ENCODE results near the gene IGSF3. TPM values are rescaled to one million over a fixed set of nuclear protein-coding genes. Genes with fewer than 3 reads are reported as not detected.

Gene IGSF3
- total RNA-seq, 2 donors from 2014 or later = 14.9 to 17.6 TPM

DNA sequence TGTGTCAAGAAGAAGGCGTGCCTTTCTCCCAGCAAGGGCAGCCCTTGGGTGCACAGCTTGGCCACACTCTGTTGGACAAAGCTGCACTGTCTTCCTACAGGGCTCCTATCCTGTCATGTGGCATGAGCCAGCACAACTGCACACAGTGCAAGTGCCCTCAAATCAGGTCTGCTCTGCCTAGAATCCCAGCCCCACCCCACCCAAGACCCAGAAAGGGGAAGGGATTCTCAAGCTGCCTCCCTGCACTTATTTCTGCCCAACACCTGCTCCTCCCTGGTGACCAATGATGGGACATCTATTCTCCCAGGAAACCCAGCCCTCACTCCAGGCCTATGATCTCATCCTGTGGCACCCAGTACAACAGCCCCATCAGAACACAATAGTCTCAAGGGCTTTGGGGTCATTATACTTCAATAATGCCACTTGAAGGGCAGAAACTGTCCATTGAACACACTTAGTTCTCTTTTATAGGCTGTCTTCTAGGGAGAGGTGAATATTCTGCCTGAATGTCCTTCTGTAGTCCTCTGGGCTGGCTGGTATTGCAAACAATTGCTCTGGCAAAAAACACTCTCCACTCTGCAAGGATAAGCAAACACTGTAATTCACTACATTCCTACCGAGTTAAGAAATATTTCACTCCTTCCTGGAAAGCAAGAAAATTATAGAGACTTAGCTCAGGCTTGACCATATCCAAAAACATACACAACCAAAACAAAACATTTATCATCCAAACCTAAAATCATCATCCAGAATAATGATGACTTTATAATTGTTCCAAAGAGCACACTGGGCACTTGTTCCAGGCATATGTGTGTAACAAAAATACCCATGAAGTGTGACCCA, 43.1 kb upstream of the IGSF3 start:
- H3K9me3 ChIP-seq = no peaks in the 10 kb centered on the region
- H3K4me3 ChIP-seq = no peak overlapping the region
- no peak overlapping the region for H3K27ac ChIP-seq
- no peaks in the 10 kb centered on the region for H3K27me3 ChIP-seq
- TF ChIP-seq, protein P1, sequence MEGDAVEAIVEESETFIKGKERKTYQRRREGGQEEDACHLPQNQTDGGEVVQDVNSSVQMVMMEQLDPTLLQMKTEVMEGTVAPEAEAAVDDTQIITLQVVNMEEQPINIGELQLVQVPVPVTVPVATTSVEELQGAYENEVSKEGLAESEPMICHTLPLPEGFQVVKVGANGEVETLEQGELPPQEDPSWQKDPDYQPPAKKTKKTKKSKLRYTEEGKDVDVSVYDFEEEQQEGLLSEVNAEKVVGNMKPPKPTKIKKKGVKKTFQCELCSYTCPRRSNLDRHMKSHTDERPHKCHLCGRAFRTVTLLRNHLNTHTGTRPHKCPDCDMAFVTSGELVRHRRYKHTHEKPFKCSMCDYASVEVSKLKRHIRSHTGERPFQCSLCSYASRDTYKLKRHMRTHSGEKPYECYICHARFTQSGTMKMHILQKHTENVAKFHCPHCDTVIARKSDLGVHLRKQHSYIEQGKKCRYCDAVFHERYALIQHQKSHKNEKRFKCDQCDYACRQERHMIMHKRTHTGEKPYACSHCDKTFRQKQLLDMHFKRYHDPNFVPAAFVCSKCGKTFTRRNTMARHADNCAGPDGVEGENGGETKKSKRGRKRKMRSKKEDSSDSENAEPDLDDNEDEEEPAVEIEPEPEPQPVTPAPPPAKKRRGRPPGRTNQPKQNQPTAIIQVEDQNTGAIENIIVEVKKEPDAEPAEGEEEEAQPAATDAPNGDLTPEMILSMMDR (IDR thresholded peaks at IDR 0.05) = no peak
- H3K4me1 ChIP-seq = no peaks in the 10 kb centered on the region
- H3K36me3 ChIP-seq = no peaks in the 10 kb centered on the region
- DNase-seq (ENCODE audit: low spot score) = no peak

DNA sequence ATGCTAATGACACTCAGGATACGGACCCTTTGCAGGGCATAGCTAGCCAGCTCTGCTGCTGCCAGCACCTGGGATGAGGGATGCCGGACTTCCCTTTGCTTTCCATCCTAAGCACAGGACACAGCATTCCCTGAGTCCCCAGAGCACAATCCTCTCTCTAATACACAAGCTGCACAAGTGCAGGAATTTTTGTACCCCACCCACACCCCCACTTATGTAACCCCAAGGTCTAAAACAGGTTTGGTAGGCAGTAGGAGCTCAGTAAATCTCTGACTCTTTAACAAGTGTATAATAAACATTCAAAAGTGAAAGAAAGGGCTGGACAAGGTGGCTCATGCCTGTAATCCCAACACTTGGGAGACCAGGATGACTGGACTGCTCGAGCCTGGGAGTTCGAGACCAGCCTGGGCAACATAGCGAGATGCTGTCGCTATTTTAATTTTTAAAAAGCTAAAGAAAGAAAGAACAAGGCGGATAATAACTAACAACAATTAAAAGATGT, 42.2 kb upstream of the IGSF3 start:
- Histone ChIP-seq H3K27ac (no peak overlapping the region), H3K27me3 (no peaks in the 10 kb centered on the region), H3K9me3 (no peaks in the 10 kb centered on the region), H3K4me3 (no peak overlapping the region), H3K36me3 (no peaks in the 10 kb centered on the region), H3K4me1 (no peaks in the 10 kb centered on the region)
- TF ChIP-seq, protein P1 (IDR thresholded peaks at IDR 0.05) = no peak
- DNase-seq (ENCODE audit: low spot score) = no peak

DNA sequence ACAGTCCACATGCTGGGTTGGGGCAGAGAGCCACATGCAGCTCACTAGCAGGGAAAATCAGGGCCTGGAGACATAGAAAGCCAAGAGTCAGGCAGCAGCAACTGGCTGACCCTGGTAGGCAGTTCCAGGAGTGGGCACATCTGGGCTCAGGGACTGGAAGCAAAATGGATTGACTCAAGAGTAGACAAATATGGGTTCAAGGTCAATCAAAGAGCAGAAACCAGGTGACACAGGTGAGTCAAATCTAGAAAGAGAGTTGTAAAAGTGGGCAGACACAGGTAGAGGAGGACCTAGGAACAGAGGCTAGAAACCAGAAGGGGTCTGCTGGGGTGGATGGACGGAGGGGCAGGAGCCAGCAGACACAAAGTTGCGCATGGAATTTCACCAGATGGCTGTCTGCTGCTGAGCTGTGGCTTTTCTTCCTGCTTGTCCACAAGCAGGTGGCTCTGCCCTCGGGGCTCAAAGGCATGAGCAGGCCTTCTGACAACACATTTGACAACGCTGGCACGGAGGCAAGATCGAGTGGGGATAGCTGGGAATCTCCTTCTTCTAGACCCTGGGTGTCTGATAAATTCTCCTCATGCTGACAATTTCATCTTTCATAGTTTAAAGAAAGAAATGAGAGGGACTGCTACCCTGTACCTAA, 40.8 kb upstream of the IGSF3 start:
- Histone ChIP-seq H3K27me3 (no peaks in the 10 kb centered on the region), H3K27ac (no peak overlapping the region), H3K9me3 (no peaks in the 10 kb centered on the region), H3K4me3 (no peak overlapping the region), H3K36me3 (no peaks in the 10 kb centered on the region), H3K4me1 (no peaks in the 10 kb centered on the region)
- TF ChIP-seq, protein P1 (IDR thresholded peaks at IDR 0.05) = no peak
- no peak for DNase-seq (ENCODE audit: low spot score)

- Histone ChIP-seq H3K9me3 (no peaks in the 10 kb centered on the region), H3K4me1 (no peaks in the 10 kb centered on the region)
- TF ChIP-seq, protein P1 (IDR thresholded peaks at IDR 0.05) = no peak
Observed at GRCh38 chr1:116706841-116707240, 39.3 kb upstream of the IGSF3 start.

GRCh38 chr1:116706123-116706522, 38.6 kb upstream of the IGSF3 start:
- H3K36me3 ChIP-seq = no peaks in the 10 kb centered on the region
- TF ChIP-seq, protein P1 (IDR thresholded peaks at IDR 0.05) = no peak
- no peak overlapping the region for H3K4me3 ChIP-seq
- no peaks in the 10 kb centered on the region for H3K4me1 ChIP-seq
- DNase-seq (ENCODE audit: low spot score) = no peak
- no peaks in the 10 kb centered on the region for H3K9me3 ChIP-seq
- no peaks in the 10 kb centered on the region for H3K27me3 ChIP-seq
- H3K27ac ChIP-seq = no peak overlapping the region

More at GRCh38 chr1:116706841-116707240, 39.3 kb upstream of the IGSF3 start:
- Histone ChIP-seq H3K4me3 (no peak overlapping the region), H3K27ac (no peak overlapping the region), H3K27me3 (no peaks in the 10 kb centered on the region), H3K36me3 (no peaks in the 10 kb centered on the region)
- DNase-seq (ENCODE audit: low spot score) = no peak

Measured in right atrium auricular region (tissue), 2 donors.